RWPE2 (cell line): ENCODE data around the gene CACYBP.
A peak's percentile ranks its signal among the peaks of the same experiment; 100 is the strongest.

Source experiments
- ATAC-seq: fragments of 200-7000 bp; cut with Tn5 transposase; 3 replicates; pipeline ENCODE4 v1.9.1; 2021; ENCODE audit warnings: low read depth
- DNase-seq: peaks from one replicate; pipeline ENCODE4 v3.0.0-alpha.2; 2020; ENCODE audit warnings: low spot score
- H3K27ac ChIP-seq: fragments of 450-650 bp; 2 replicates; pipeline ENCODE4 v1.5.1; 2017; ENCODE audit warnings: mild to moderate bottlenecking; ENCODE audit not compliant: poor library complexity, severe bottlenecking
- H3K27me3 ChIP-seq: fragments of 250-450 bp; sonication (Bioruptor Pico); 2 replicates; pipeline ENCODE4 v1.5.1; 2021; ENCODE audit warnings: mild to moderate bottlenecking, moderate library complexity; ENCODE audit not compliant: insufficient read depth, poor library complexity, severe bottlenecking
- H3K36me3 ChIP-seq: fragments of 250-450 bp; sonication (Bioruptor Pico); 2 replicates; pipeline ENCODE4 v1.5.1; 2020; ENCODE audit warnings: low read depth, mild to moderate bottlenecking, moderate library complexity
- H3K4me1 ChIP-seq: fragments of 250-450 bp; sonication (Bioruptor Pico); 2 replicates; pipeline ENCODE4 v1.5.1; 2021; ENCODE audit warnings: mild to moderate bottlenecking, moderate library complexity; ENCODE audit not compliant: insufficient read depth, poor library complexity, severe bottlenecking
- H3K4me3 ChIP-seq: fragments of 250-450 bp; sonication (Bioruptor Pico); 2 replicates; pipeline ENCODE4 v1.5.1; 2021; ENCODE audit warnings: mild to moderate bottlenecking, moderate library complexity; ENCODE audit not compliant: severe bottlenecking
- H3K9me3 ChIP-seq: fragments of 250-450 bp; sonication (Bioruptor Pico); 2 replicates; pipeline ENCODE4 v1.5.1; 2021; ENCODE audit warnings: mild to moderate bottlenecking, moderate library complexity; ENCODE audit not compliant: severe bottlenecking
- TF ChIP-seq, protein P1 (sequence below): fragments of 450-650 bp; IDR thresholded peaks from one replicate; pipeline ENCODE4 v1.5.1; 2017; ENCODE audit warnings: mild to moderate bottlenecking, moderate library complexity; ENCODE audit not compliant: poor library complexity, severe bottlenecking

CACYBP gene

GRCh38 chr1:174971466-174971865 lies 28.3 kb upstream of the CACYBP start:
- Histone ChIP-seq H3K27me3 (no peaks in the 10 kb centered on the region), H3K9me3 (no peaks in the 10 kb centered on the region), H3K36me3 (no peaks in the 10 kb centered on the region), H3K4me3 (no peak overlapping the region), H3K27ac (no peak overlapping the region), H3K4me1 (peaks cover 4% of the 10 kb centered on the region)
- ATAC-seq (no peak), DNase-seq (no peak)
- TF ChIP-seq, protein P1, sequence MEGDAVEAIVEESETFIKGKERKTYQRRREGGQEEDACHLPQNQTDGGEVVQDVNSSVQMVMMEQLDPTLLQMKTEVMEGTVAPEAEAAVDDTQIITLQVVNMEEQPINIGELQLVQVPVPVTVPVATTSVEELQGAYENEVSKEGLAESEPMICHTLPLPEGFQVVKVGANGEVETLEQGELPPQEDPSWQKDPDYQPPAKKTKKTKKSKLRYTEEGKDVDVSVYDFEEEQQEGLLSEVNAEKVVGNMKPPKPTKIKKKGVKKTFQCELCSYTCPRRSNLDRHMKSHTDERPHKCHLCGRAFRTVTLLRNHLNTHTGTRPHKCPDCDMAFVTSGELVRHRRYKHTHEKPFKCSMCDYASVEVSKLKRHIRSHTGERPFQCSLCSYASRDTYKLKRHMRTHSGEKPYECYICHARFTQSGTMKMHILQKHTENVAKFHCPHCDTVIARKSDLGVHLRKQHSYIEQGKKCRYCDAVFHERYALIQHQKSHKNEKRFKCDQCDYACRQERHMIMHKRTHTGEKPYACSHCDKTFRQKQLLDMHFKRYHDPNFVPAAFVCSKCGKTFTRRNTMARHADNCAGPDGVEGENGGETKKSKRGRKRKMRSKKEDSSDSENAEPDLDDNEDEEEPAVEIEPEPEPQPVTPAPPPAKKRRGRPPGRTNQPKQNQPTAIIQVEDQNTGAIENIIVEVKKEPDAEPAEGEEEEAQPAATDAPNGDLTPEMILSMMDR: no peak

DNA sequence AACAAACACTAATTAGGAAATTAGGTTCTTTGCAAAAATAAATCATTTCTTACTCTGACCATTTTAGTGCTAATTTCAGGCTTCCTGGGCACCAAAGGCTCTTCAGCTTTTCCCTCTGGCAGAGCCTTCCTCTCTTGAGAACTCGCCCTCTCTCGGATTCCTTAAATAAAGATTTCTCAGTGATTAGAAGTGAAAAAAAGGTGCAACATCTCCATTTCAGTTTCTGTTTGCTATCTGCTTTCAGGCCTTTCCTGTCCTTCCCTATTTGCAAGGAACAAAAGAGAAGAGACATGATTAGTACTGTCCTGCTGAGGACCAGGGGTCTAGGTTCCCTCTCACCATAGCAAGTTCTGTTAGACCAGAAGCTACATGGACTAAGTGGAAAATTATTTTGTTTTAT lies 27.8 kb upstream of the CACYBP start:
- Histone ChIP-seq H3K4me3 (no peak overlapping the region), H3K36me3 (no peaks in the 10 kb centered on the region), H3K9me3 (no peaks in the 10 kb centered on the region), H3K27ac (no peak overlapping the region), H3K27me3 (no peaks in the 10 kb centered on the region), H3K4me1 (peaks cover 6% of the 10 kb centered on the region)
- DNase-seq (no peak), ATAC-seq (no peak)
- TF ChIP-seq, protein P1: no peak

GRCh38 chr1:174974711-174975119 lies 25.0 kb upstream of the CACYBP start:
- Histone ChIP-seq H3K4me3 (no peak overlapping the region), H3K27ac (no peak overlapping the region), H3K27me3 (no peaks in the 10 kb centered on the region), H3K36me3 (no peaks in the 10 kb centered on the region), H3K9me3 (no peaks in the 10 kb centered on the region), H3K4me1 (peaks cover 6% of the 10 kb centered on the region)
- ATAC-seq (no peak), DNase-seq (no peak)
- TF ChIP-seq, protein P1: no peak

- Histone ChIP-seq H3K27me3 (no peaks in the 10 kb centered on the region), H3K27ac (no peak overlapping the region), H3K36me3 (no peaks in the 10 kb centered on the region), H3K4me3 (no peak overlapping the region), H3K9me3 (no peaks in the 10 kb centered on the region), H3K4me1 (peaks cover 6% of the 10 kb centered on the region)
- TF ChIP-seq, protein P1: no peak
- ATAC-seq (no peak), DNase-seq (no peak)
Observed at GRCh38 chr1:174975764-174976163, 24.0 kb upstream of the CACYBP start.

DNA sequence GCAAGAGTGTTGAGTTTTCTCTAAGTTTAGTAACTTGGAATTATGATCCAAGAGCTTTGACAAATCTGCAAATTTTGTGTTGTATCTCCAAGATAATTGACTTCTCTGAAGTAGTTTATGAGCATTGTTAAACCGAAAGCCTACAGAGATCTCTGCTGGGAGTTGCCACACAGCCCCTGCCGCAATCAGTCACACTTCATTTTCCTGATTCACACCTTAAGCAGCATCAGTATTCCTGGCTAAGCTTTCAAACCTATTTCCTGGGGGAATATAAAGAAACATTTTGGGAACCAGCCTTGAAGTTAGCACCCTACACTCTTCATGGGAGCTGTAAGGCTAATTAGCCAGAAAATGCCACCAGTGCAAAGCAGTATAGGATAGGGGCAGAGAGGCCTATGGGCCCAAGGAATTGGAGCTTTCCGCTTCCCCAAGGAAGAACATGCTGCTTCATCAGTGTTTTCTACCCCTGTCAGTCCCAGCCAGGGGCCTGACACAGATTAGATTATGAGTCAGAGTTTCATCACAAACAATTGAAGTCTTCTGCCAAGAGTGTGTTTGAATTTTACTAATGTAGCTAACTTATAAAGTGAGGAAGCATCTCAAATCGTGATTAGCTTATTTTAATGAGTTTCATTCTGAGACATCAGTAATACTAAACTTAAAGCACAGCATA lies 23.2 kb upstream of the CACYBP start:
- Histone ChIP-seq H3K9me3 (no peaks in the 10 kb centered on the region), H3K27ac (peak overlapping the region; percentile 16), H3K36me3 (no peaks in the 10 kb centered on the region), H3K27me3 (no peaks in the 10 kb centered on the region), H3K4me3 (no peak overlapping the region), H3K4me1 (peaks cover 6% of the 10 kb centered on the region)
- peak; percentile 95 for ATAC-seq
- DNase-seq: no peak
- TF ChIP-seq, protein P1: no peak
